ENCODE results near the gene PNMT. TPM values are rescaled to one million over a fixed set of nuclear protein-coding genes. Genes with fewer than 3 reads are reported as not detected.
"Not testable (repeated sequence)": the region's sequence is repeated elsewhere in the genome, so short reads cannot be mapped to it uniquely, and the experiment has no call there.

PNMT gene
- total RNA-seq, 1 experiment from 2014 or later, result 0.25 TPM

GRCh38 chr17:39709319-39709997 is 41.2 kb downstream of the PNMT start:
- no peak for DNase-seq (ENCODE audit: low spot score)

- DNase-seq (ENCODE audit: low spot score), result no peak
These were observed 42.0 kb downstream of the PNMT start for GRCh38 chr17:39709998-39710964.

DNA sequence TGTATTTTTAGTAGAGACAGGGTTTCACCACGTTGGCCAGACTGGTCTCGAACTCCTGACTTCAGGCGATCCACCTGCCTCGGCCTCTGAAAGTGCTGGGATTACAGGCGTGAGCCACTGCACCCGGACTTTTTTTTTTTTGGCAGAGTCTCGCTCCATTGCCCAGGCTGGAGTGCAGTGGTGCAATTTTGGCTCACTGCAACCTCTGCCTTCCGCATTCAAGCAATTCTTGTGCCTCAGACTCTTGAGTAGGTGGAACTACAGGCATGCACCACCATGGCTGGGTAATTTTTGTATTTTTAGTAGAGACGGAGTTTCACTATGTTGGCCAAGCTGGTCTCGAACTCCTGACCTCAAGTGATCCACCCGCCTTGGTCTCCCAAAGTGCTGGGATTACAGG is 42.8 kb downstream of the PNMT start:
- not testable (repeated sequence) for DNase-seq (ENCODE audit: low spot score)

- no peak for DNase-seq (ENCODE audit: low spot score)
These were observed 43.6 kb downstream of the PNMT start for GRCh38 chr17:39711851-39712250.

DNA sequence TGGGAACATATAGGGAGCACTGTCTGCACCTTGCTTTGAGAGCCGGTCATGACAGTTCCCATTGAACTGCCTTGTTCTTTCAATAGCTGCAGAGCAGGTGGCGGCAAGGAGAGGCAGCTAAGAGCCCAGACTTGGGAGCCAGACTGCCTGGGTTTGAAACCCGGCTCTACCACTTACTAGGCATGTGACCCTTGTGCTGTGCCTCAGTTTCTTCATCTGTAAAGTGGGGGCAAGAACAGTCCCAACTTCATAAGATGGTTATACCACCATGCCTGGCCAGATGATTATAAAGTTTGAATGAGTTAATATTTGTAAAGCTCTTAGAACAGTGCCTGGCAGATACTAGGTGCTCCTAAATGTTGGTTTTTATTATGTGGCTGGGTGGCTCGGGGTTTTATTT is 46.0 kb downstream of the PNMT start:
- no peak for DNase-seq (ENCODE audit: low spot score)

DNA sequence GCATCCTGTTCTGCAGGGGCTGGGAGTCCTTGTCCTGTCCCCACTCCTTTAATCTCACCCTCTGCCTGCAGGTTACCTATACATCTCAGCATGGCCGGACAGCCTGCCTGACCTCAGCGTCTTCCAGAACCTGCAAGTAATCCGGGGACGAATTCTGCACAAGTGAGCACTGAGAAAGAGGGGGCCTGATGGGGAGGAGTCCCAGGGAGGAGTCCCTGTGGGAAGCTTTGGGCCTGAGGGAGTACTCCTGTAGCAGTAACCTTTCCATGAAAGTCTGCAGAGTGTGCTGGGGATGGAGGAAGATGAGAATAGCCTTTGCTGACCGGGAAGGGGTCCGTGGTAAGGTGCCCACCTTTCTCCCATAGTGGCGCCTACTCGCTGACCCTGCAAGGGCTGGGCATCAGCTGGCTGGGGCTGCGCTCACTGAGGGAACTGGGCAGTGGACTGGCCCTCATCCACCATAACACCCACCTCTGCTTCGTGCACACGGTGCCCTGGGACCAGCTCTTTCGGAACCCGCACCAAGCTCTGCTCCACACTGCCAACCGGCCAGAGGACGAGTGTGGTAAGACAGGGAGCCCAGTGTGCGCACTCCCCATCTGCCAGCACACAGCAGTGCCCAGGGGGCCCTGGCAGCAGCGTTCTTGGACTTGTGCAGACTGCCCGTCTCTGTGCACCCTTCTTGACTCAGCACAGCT is 47.3 kb downstream of the PNMT start:
- DNase-seq (ENCODE audit: low spot score), result no peak

GRCh38 chr17:39716073-39716818 is 48.0 kb downstream of the PNMT start:
- no peak for DNase-seq (ENCODE audit: low spot score)

GRCh38 chr17:39716879-39717536 is 48.8 kb downstream of the PNMT start:
- no peak for DNase-seq (ENCODE audit: low spot score)

DNA sequence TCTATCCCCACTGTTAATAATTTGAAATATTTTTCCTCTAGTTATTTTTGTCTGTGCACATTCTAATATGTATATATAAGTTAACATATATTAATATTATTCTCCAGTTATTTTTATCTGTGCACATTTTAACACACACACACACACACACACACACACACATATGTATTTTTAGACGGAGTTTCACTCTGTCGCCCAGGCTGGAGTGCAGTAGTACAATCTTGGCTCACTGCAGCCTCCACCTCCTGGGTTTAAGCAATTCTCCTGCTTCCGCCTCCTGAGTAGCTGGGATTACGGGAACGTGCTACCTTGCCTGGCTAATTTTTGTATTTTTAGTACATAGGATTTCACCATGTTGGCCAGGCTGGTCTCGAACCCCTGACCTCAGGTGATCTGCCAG is 49.4 kb downstream of the PNMT start:
- no peak for DNase-seq (ENCODE audit: low spot score)

GRCh38 chr17:39719563-39720355 is 51.5 kb downstream of the PNMT start:
- no peak for DNase-seq (ENCODE audit: low spot score)

Other genes starting within 250 kb of the PNMT start
- gene MED1, start 217.2 kb upstream of the PNMT start, total RNA-seq (2014; rRNA removed; shearing (Covaris generic)), result 12.0 and 13.4 TPM in 2 replicates
- 40.7 and 53.5 TPM in 2 replicates for gene CDK12, start 207.0 kb upstream of the PNMT start, total RNA-seq (2014; rRNA removed; shearing (Covaris generic))
- 0.13 TPM in 1 of 2 replicates, not detected in the other for gene NEUROD2, start 60.5 kb upstream of the PNMT start, total RNA-seq (2014; rRNA removed; shearing (Covaris generic))
- 14.8 and 16.0 TPM in 2 replicates for gene PPP1R1B, start 41.5 kb upstream of the PNMT start, total RNA-seq (2014; rRNA removed; shearing (Covaris generic))
- 50.8 and 54.2 TPM in 2 replicates for gene STARD3, start 31.3 kb upstream of the PNMT start, total RNA-seq (2014; rRNA removed; shearing (Covaris generic))
- 1.9 and 2.2 TPM in 2 replicates for gene TCAP, start 3.1 kb upstream of the PNMT start, total RNA-seq (2014; rRNA removed; shearing (Covaris generic))
- 34.6 and 39.1 TPM in 2 replicates for gene PGAP3, start 19.6 kb downstream of the PNMT start, total RNA-seq (2014; rRNA removed; shearing (Covaris generic))
- 91.0 and 110 TPM in 2 replicates for gene ERBB2, start 31.6 kb downstream of the PNMT start, total RNA-seq (2014; rRNA removed; shearing (Covaris generic))
- gene MIEN1, start 62.1 kb downstream of the PNMT start, total RNA-seq (2014; rRNA removed; shearing (Covaris generic)), result 118 and 121 TPM in 2 replicates
- 127 and 142 TPM in 2 replicates for gene GRB7, start 69.5 kb downstream of the PNMT start, total RNA-seq (2014; rRNA removed; shearing (Covaris generic))
- 0.26 and 0.56 TPM in 2 replicates for gene IKZF3, start 195.9 kb downstream of the PNMT start, total RNA-seq (2014; rRNA removed; shearing (Covaris generic))
- not detected in 2 replicates for gene ZPBP2, start 199.7 kb downstream of the PNMT start, total RNA-seq (2014; rRNA removed; shearing (Covaris generic))